Gastrocnemius medialis (tissue), 4 donors: ENCODE data around the gene HS3ST2.

Experiments
- POLR2A ChIP-seq, 2 donors: fragments of 450-650 bp; IDR thresholded peaks; one replicate each; pipeline ENCODE4 v1.6.1; 2017; ENCODE audit warnings: antibody characterized with exemption in 2 of 2, mild to moderate bottlenecking in 2 of 2, moderate library complexity in 2 of 2
- TF ChIP-seq, protein P1 (sequence below), 5 experiments: fragments of 450-650 bp in 3 of 5; fragments of 200-600 bp in 2 of 5; sonication (generic) in 2 of 5; IDR thresholded peaks in 4 of 5; conservative IDR thresholded peaks in 1 of 5; 1 replicate in 4 of 5; 2 replicates in 1 of 5; pipeline ENCODE4 v1.5.1; 2016 to 2019; ENCODE audit warnings: antibody characterized with exemption in 5 of 5, mild to moderate bottlenecking in 3 of 5, moderate library complexity in 3 of 5

- TF ChIP-seq, protein P1, sequence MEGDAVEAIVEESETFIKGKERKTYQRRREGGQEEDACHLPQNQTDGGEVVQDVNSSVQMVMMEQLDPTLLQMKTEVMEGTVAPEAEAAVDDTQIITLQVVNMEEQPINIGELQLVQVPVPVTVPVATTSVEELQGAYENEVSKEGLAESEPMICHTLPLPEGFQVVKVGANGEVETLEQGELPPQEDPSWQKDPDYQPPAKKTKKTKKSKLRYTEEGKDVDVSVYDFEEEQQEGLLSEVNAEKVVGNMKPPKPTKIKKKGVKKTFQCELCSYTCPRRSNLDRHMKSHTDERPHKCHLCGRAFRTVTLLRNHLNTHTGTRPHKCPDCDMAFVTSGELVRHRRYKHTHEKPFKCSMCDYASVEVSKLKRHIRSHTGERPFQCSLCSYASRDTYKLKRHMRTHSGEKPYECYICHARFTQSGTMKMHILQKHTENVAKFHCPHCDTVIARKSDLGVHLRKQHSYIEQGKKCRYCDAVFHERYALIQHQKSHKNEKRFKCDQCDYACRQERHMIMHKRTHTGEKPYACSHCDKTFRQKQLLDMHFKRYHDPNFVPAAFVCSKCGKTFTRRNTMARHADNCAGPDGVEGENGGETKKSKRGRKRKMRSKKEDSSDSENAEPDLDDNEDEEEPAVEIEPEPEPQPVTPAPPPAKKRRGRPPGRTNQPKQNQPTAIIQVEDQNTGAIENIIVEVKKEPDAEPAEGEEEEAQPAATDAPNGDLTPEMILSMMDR (IDR thresholded peaks at IDR 0.05 in 4 of 5, conservative IDR thresholded peaks at IDR 0.05 in 1 of 5): no peak
- TF ChIP-seq POLR2A (IDR thresholded peaks at IDR 0.05): no peak
Observed at GRCh38 chr16:22912654-22913053, 98.7 kb downstream of the HS3ST2 start.
